Stimulated activated CD4-positive, alpha-beta T cell treated with anti-CD3 and anti-CD28 coated beads, Interleukin-2, amount 100 ng/mL, for 4 hours (primary cell): ENCODE measurements around the gene GAB2.
"Not testable (repeated sequence)": the region's sequence is repeated elsewhere in the genome, so short reads cannot be mapped to it uniquely, and the experiment has no call there.

ENCODE experiments used
- DNase-seq: peaks from one replicate; pipeline ENCODE4 v3.0.0-alpha.2; 2020; ENCODE audit warnings: low read depth

Gene GAB2

DNA sequence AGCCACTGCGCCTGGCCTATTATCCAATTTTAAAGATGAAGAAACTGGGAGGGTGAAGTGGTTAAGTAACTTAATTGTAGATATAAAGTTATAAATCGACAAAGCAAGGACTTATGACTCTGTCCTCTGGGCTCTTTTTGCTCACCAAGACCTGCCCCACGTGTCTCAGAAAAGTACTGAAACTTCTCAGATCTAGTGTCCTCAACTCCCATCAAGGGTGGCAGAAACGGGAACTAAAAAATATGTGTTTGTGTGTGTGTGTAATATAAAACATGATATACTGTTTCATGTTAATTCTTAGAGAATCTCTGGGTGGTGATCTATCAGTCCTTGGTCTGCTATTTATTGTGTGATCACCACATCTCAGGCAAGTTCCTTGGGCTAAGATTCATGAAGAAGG lies 104.9 kb downstream of the GAB2 start:
- DNase-seq: no peak

DNA sequence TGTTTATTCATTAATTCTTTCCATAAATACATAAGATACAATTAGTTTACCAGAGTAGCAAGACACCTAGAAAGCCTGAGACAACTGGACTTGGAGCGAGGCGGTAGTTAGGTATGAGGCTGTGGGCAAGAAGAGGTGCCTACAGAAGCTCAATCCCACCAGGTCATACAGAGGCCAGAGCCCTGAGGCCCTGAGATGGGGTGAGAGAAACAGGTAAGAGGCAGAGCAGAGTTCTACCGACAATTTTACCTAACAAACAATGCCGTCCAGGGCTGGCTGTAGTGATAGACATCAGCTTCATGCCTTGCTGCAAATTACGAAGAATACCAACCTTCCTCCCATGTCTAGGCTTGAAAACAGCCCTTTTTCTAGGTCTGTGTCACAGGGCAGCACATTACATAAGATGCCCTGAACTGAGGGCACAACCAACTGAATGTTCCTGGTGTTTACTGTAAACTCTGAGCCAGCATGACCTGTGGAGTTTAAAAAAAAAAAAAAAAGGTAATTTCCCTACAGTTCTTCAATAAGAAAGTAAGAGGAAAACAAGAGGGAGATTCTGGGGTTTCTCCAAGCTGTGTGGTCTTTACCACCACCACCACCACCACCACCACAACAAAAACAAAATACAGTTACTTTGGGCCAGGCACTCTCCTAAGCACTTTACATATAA lies 105.8 kb downstream of the GAB2 start:
- DNase-seq: no peak

DNA sequence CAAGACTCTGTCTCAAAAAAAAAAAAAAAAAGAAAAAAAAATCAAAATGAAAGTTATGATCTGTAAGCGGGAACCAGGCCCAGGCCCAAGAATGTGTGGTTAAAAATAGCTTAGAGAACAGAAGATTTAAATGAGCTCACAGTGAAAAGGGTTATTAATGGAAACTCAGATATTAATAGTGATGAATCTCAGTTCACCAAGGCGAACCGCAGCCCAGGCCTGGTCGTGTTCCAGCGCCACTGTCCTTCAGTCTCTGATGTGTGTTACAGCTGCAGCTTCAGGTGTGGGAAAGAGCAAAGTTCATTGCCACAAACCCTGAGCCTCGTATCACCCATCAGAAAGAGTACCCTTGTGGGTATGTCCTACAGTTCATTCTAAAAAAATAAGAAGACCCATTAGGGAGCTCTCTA lies 107.1 kb downstream of the GAB2 start:
- no peak for DNase-seq

DNA sequence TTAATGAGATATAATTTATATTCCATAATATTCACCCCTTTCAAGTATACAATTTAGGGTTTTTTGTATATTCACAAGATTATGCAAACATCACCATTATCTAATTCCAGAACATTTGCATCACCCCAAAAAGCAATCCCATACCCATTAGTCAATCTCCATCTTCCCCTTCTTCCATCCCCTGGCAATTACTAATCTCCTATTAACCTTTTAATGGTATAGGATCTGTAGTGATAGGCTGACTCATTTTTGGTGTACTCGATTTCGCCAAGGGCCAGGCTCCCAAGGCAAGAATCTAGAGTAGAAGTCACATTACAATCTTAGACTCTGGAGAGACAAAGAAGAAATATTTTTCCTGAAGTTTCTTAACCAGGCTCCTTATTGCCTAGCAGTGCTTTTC lies 113.4 kb downstream of the GAB2 start:
- DNase-seq: no peak

DNA sequence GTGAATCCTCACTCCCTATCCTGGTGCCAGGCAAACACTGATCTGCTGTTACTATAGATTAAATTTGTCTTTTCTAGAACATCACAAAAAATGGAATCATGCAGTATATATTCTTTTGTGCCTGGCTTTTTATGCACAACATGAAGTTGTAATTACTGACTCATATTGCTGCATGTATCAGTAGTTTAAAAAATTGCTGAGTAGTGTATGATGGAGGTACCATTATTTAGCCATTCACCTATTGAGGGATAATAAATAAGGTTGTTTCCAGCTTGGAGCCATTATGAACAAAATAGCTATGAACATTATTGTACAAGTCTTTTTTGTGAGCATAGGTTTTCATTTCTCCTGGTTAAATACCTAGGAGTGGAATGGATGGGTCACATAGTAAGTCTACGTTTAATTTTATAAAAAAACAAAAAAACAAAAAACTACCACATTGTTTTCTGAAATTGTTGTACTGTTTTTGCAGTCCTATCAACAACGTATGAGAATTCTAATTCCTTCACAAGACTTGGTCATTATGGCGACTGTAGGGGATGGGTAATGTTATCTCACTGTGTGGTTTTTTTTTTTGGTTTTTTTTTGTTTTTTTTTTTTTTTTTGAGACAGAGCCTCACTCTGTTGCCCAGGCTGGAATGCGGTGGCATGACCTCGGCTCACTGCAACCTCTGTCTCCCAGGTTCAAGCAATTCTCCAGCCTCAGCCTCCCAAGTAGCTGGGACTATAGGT lies 117.3 kb downstream of the GAB2 start:
- no peak for DNase-seq

DNA sequence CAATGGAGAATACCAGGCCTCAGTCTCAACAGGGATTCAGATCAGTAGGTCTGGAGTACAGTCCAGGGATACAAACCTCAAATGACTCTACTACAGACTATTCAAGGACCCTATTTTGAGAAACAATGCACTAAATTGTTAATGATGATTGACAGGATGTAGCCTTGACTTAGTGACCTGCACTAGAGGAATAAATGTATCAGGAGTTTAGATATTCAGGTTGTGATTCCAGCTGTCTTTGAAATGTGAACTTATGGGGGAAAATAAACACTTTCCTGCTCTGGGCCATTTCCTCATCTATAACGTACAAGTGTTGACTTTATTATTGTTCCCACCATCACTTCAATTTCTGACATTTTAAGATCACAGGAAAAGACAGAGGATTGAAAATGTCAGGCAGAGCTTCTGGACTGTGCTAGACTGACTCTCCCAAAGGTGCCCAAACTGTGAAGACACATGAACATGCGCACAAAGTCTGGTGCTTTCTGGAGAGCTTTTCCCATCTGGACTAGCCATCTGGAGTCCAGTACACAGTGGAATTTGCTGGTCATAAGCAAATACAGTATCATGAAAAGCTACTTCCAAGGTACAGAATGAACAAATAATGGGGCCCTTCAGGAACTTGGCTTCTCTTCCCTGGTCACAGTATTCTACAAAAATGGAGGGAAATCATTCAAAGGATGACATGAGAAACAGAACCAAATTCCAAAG lies 118.5 kb downstream of the GAB2 start:
- DNase-seq: no peak

DNA sequence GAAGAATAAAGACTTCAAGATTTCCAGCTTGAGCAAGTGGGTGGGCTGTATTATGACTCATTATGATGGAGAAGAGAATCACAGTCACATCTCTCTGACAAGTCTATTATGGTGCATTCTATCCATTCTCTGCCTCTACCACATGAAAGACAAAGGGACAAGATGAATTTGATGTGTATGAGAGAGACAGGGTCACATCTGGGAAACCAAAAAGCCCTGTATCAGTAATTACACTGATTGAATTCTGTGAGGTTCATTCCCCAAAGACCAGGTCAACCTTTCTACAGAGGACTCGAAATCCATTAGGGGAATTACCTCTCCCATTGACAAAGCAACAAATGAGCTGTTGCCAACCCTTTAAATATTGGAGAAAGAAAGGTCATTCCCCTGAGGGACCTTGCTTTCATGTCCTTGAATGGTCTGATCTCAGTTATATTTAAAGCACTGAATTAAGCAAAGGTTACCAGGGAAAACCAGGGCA lies 119.3 kb downstream of the GAB2 start:
- DNase-seq: no peak

DNA sequence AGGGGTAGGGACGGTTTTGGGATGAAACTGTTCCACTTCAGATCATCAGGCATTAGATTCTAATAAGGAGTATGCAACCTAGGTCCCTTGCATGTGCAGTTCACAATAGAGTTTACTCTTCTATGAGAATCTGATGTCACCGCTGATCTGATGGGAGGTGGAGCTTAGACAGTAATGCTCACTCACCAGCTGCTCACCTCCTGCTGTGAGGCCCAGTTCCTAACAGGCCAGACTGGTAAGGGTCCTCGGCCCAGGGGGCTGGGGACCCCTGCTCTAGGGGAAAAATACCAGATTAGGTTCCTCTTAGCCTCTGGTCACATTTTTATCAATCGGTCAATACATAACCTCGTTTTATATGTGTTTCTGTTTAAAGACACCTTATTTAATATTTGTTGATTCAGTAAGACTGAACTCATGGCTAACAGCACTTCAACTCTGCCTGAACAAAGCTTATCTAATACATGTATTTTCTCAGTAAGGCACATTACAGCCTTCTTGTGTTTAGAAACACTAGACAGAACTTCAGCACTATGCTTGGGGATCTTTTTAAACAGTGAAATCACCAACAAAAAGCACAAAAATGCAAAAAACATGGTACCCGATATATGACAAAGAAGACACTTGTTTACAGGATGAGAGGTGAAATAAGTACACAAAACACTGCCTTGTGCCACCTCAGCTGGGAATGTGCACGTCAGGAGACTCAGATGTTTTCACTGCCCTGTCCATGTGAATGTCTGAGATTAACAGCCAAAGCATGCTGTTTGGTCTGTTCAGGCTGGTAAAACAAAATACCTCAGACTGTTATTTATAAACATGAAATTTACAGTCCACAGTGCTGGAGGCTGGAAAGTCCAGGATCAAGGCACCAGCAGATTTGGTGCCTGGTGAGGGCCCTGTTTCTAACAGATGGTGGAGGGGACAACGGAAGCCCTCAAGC lies 121.4 kb downstream of the GAB2 start:
- DNase-seq: no peak

DNA sequence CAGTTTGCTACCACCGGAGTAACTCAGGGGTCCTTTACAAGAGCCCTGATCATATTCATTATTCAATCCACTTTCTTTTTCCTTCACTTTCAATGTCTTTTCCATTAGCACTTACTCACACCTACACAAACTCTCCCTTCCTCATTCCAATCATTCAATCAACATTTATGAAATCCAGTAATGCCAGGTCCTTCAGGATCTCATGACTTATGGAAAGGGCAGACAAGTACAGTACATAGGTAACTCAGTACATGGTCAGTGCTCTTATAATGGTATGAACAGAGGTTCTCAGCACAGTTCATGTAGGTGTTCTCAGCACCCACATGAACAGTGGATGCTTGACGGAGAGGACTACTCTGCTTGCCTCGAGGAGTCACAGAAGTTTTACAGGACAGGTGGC lies 122.3 kb downstream of the GAB2 start:
- no peak for DNase-seq

DNA sequence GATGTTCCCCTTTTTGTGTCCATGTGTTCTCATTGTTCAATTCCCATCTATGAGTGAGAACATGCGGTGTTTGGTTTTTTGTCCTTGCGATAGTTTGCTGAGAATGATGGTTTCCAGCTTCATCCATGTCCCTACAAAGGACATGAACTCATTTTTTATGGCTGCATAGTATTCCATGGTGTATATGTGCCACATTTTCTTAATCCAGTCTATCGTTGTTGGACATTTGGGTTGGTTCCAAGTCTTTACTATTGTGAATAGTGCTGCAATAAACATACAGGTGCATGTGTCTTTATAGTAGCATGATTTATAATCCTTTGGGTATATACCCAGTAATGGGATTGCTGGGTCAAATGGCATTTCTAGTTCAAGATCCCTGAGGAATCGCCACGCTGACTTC lies 123.5 kb downstream of the GAB2 start:
- not testable (repeated sequence) for DNase-seq

DNA sequence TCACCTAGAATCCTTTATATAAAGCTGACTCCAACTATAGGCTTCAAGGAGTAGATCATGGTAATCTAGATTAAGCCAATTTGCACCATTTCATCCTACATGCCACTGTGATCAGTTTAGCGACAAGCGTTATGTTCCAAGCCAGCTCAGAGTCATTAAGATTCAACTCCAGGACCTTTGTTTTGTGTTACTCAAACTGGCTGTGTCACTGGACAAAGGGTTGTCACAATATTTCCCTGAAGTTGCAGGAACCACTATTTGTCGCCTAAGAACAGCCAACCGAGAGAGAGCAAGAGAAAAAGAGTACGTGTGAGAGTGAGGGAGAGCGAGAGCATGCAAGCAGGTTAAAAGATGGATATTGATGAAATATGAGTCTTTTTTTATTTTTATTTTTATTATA lies 124.1 kb downstream of the GAB2 start:
- no peak for DNase-seq

DNA sequence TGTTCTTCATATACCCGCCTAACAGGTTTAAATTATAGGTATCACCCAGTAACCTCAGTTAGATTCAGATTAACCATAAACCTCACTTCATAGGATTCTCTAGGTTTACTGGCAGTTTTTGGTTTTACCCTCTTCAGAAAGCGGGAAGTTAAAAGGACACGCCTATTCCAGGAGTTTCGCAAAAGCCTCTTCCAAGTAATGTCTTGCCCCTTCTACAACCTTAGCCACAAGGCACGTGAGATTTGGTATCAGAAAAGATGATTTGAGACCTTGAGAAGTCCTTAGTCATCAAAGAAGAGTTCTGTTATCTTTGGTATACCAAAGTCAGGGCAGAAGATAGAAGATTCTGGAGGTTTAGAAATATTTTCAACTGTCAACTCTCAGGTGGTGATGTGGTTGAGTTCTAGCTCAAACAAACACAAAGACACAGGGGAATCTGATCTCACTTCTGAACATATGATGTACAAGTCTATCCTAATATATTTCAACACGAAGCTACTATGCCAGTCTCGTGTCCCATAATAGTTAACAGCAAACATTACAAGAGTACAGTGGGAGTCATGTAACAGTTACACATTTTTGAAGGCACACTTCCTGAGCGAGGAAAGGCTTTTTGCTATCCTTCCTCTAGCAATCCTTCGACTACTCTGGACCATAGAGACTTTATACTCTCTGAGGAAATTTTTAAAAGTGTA lies 125.4 kb downstream of the GAB2 start:
- no peak for DNase-seq

DNA sequence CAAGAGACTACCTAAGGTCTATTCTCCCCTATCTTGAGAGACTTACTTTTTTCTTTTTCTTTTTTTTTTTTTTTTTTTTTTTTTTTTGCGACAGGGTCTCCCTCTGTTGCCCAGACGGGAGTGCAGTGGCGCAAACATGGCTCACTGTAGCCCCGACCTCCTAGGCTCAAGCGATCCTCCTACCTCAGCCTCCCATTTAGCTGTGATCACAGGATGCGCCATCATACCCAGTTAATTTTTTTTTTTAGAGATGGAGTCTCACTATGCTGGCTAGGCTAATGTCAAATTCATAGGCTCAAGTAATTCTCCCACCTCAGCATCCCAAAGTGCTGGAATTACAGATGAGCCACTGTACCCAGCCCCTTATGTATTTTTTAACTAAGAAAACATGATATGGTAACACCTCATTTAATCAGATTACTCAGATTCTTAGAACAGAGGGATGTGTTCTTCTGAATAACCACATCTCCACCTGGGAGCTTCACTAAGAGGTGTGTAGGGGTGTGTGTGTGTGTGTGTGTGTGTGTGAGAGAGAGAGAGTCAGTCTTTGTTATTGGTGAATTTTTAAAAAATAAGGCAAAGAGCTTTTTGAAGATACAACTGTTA lies 126.0 kb downstream of the GAB2 start:
- DNase-seq: no peak

DNA sequence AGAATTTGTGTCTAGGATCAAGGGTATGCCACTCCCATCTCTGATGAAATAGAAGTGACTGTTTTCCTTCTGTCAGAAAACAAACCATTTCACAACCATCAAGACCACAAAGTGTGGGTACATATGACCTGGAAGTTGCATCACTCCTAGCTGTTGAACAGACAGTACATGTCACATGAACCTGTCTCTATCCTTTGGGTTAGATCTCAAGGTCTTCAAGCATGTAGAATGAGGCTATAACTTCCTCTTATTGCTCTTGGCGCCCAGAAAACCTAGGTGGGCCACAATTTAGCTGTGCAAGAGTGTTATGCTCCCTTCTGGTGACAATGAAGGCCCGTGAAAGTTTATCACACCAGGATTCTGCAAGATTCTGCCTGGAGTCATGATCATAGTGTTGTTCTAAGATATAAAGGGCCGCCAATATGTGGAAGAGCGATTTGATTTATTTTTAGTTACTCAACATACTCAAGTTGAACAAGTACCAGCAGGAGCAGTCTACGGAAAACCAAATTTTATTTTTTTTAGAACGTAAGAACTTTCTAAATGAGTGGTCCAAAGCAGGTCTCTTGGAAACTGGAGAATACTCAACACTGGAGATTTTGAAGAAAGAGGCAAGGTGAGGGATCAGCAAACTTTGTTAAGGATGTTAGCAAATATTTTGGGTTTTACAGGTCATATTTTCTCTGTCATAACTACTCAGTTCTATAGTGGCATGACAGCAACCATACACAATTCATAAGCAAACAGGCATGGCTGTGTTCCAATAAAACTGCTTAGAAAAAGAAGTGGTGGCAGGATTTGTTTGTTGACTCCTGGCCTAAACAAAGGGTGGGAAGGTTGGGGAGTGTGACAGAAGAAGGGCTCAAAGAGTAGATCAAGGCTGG lies 127.1 kb downstream of the GAB2 start:
- DNase-seq: no peak

DNA sequence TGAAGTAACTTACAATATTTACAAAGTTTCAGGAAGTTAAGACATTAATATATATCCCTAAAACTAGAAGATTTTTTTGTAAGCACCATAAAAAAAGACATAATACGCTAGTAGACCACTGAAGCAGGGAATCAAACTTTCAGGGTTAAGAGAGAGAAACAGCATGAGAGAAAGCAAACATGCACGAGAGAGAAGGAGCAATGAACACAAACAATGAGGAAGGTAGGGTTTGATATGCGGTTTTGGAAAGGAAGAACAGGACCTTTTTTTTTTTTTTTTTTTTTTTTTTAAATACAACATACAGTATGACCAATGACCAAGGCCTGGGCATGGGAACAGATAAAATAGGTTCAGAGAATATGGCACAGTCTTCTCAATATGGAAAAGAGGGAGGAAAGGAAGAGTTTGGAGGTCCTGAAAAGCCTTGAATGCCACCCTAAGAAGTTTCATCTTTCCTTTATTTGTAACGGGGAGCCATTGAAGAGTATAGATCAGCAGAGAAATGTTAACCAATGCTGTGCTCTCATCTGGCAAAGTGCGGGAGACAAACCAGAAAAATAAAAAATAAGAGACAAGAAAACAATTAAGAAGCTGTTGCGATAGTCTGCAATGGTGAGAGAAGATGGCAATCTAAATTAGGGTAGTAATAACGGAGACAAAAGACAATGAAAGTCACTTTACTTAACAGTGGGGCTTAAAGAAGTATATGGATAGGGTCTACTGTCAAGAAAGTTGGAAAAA lies 127.9 kb downstream of the GAB2 start:
- DNase-seq: no peak

DNA sequence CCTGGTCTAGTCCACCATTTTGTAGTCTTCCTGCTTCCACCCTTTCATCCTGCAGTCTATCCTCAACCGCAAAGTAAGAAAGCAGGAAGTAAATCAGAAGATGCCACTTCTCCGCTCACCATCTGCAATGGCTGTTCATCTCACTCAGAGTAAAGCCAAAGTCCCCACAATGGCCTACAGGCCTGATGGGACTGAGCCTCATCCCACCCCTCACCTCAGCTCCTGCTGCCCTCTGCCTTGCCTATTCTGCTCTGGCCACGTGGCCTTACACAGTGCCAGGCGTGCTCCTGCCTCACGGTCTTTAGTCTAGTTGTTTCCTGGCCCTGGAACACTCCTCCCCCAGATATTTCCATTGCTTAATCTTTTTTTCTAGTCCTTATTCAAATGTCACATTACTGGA lies 133.4 kb downstream of the GAB2 start:
- no peak for DNase-seq

DNA sequence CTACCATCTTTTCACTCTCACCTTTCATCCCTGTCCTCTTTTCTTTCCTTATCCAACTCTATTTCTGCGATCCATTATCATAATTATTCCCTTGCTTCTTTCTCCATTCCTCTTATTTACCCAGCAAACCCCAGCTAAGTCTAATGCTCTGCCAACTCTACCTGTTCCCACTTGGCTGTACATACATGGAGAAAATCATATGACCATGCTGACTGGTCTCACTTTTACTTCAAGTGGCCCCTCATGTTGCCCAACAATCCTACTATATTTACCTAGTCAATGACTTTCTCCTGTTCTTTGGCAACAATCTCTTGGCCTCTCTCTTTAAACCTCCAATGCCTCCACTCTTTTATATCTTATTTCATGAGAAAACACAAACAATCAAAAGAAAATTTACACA lies 134.8 kb downstream of the GAB2 start:
- no peak for DNase-seq

DNA sequence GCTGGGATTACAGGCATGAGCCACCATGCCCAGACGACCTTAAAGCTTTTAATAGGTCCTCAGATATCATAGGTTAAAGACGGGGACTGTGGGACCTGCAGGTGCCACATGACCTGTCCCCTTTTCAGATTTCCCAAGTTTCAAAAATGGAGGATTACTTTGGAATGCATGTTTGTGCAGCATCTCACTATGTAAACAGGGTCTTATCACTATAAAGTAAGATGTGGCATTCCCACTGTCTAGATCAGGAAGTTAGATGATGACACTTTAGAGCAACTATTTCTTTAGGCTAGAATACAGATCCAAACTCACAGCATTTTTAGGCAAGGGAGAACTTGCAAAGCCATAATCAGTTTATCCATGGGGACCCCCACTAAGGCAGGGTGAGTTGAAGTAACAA lies 136.1 kb downstream of the GAB2 start:
- no peak for DNase-seq

DNA sequence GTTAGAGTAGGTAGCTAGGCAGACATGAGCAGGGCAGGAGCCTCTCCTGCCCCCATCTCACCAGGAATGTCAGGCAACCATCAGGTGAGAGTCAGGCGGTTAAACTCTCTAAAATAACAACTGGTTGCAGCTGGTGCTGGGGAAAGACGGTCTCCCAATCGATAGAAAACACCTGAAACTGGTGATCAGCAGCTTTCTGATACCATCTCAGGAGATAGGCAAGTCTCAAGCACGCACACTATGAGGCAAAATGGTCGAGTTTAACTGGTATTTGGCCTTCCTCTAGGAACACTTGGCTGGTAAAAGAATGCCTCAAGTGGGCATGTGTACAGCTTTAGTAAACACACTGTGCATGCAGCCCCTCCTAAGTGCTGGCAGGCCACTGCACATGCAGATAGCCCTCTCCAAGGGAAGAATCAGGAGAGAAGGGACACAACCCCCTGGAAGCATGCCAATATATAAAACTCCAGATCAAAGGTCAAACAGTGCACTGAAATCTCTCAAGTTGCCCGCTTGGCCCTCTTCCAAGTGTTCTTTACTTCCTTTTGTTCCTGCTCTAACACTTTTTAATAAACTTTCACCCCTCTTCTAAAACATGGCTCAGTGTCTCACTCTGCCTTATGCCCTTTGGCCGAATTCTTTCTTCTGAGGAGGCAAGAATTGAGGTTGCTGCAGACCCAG lies 140.2 kb downstream of the GAB2 start:
- DNase-seq: no peak
